Esophagus squamous epithelium (tissue), 4 donors: ENCODE measurements around the gene LMNA.

ENCODE experiments used
- POLR2A ChIP-seq, 4 donors: fragments of 450-650 bp; IDR thresholded peaks; one replicate each; pipeline ENCODE4 v1.6.1; 2017; ENCODE audit warnings: antibody characterized with exemption in 4 of 4, mild to moderate bottlenecking in 4 of 4, moderate library complexity in 3 of 4
- TF ChIP-seq, protein P1 (sequence below), 6 experiments: fragments of 450-650 bp in 4 of 6; fragments of 200-600 bp in 2 of 6; sonication (generic) in 2 of 6; IDR thresholded peaks; one replicate each; pipeline ENCODE4 v1.5.1; 2016 to 2019; ENCODE audit warnings: antibody characterized with exemption in 6 of 6, mild to moderate bottlenecking in 4 of 6, moderate library complexity in 4 of 6

DNA sequence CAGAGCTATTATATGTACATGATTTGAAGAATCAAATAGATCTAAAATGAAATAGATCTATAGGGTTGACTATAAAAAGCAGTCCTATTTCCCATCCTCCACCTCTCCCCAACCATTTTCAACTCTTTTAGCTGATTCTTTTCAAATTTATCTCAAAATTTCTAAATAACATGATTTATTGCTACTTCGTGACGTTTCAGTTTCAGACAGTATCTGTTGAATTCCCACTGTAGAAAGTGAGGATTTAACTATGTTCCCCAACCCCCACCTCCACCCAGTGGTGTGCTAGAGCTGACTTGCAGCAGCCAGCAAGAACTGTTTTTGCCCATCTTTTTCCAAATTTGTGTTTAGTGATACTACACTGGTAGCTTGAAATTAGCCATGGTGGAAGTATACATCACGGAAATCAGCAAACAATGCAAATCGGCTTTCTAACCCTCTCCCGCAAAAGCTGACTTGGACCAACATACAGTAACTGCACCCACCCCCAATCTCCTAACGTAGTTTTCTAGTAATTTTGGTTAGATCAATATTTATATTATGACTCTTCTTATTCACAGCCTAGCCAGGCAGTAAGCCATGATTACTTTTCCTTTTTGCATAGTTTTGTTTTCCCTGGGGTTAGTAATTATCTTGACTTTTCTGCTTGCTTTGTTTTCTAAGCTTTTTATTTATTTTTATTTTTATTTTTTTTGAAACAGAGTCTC lies 49.8 kb downstream of the LMNA start:
- TF ChIP-seq, protein P1, sequence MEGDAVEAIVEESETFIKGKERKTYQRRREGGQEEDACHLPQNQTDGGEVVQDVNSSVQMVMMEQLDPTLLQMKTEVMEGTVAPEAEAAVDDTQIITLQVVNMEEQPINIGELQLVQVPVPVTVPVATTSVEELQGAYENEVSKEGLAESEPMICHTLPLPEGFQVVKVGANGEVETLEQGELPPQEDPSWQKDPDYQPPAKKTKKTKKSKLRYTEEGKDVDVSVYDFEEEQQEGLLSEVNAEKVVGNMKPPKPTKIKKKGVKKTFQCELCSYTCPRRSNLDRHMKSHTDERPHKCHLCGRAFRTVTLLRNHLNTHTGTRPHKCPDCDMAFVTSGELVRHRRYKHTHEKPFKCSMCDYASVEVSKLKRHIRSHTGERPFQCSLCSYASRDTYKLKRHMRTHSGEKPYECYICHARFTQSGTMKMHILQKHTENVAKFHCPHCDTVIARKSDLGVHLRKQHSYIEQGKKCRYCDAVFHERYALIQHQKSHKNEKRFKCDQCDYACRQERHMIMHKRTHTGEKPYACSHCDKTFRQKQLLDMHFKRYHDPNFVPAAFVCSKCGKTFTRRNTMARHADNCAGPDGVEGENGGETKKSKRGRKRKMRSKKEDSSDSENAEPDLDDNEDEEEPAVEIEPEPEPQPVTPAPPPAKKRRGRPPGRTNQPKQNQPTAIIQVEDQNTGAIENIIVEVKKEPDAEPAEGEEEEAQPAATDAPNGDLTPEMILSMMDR (IDR thresholded peaks at IDR 0.05), result no peak
- TF ChIP-seq POLR2A (IDR thresholded peaks at IDR 0.05), result no peak
